ENCODE data around the gene SYT12.
A peak's percentile ranks its signal among the peaks of the same experiment; 100 is the strongest.

SYT12 gene

DNA sequence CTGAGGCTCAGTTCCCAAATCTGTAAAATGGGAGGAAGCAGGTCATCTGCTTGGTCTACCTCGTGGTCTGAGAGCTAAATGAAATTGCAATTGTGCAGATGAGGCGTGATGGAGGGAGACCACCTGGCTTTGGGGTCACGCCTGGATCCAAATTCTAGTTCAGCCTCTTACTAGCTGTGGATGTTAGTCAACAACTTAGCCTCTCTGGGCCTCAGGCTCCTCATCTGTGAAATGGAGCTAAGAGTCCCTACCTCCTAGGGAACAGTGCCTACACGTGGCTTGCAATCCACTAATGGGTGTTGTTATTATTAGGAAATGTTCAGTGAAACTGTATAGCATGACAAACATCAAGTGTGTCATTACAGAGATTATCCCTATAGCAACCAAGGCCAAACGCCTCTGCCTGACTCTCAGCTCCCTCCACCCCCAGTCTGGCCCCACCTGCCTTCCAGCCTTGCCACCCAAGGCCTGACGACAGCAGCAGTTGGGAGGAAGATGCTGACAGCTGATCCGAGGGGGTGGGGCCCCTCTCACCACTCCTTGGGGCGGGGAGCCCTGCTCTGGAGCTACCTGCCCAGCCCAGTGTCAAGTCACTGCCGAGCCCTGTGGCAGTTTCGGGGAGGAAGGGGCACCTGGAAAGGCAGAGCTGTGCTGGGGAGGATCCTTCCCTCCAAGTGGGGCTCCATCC lies 32.0 kb downstream of the SYT12 start:
- FAIRE-seq: no peak

DNA sequence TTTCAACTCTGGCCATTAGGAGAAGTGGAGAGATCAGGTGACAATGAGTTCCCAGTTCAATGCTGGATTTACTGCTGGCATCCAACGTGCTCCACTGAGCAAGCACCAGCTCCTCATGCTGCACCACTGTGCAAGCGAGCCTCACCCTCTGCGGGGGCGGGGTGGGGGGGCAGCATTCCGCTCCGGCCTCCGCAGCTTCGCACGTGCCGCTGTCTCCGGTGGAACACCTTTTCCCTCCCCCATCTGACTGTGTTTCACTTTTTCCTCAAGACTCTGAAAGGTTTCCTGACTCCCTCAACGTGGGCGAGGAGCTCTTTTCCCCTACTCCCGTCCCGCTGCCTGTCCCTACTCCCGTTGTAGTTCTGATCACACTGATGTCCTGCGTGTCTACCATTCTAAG lies 32.9 kb downstream of the SYT12 start:
- FAIRE-seq (no peak), DNase-seq (ENCODE audit: insufficient read length, low spot score) (no peak)

More for the DNA sequence above, 32.0 kb downstream of the SYT12 start:
- no peak for DNase-seq (ENCODE audit: insufficient read length, low spot score)

DNA sequence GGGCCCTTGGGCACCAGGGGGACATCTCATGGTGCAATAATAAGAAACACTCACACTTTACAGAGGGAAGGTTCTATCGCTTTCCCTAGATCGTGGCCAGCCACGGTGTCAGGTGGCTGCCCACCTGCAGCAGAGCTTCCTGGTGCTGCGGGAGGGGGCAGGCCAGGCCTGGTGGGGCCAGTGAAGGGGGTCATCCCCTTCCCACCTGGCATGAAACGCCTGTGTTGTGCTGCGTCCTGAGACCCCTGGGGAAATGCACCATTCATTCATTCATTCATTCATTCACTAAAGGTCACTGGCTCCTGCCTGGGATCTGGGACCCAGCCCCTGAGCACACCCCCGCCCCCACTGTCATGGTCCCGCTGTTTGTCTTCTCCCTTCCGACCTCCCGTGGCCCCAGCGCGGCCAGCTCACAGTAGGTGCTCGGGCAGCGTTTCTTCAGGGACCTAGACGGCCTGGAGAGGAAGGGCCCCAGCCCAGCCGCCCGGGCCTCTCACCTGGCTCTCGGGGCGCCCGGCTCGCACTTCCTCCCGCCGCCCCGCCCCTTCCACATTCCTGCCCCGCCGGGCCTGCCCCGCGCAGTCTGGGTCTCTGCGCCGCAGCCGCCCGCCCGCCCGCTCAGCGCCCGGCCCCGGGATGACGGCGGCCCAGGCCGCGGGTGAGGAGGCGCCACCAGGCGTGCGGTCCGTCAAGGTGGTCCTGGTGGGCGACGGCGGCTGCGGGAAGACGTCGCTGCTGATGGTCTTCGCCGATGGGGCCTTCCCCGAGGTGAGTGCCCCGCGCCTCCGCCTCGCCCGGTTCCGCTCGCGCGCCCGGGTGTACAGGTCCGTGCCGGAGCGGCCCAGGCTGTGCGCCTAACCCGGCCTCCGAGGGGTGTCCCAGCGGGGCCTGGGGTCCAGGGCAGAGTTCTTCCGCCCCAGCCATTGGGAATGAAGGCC lies 33.6 kb downstream of the SYT12 start, which contains the start of gene RHOD:
Gene RHOD, plus strand, starts transcription at position 581 of the 938 bp plus-strand sequence. Its CDS starts 56 bp downstream, at position 637.
- no peak for DNase-seq (ENCODE audit: insufficient read length, low spot score)
- no peak for FAIRE-seq

- DNase-seq (ENCODE audit: insufficient read length, low spot score) (no peak), FAIRE-seq (no peak)
These were observed 34.3 kb downstream of the SYT12 start for GRCh38 chr11:67057205-67057672.

DNA sequence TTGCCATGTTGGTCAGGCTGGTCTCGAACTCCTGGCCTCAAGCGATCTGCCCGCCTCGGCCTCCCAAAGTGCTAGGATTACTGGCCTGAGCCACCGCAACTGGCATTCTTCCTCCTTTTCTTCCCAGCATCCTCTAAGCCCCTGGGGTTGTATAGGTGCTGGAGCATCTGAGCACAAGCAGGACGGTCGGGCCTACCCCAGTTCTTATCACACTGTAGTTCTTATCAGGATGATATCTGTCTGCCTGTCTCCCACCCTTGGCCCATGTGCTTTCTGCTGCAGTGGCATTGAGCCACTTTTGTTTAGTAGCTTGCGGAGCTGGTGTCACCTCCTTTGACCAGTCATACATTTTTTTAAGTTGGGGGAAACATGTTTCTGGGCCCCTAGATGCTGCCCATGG lies 35.6 kb downstream of the SYT12 start:
- no peak for FAIRE-seq
- no peak for DNase-seq (ENCODE audit: insufficient read length, low spot score)

- DNase-seq (ENCODE audit: insufficient read length, low spot score) (no peak), FAIRE-seq (no peak)
These were observed 36.7 kb downstream of the SYT12 start for GRCh38 chr11:67059671-67060070.

DNA sequence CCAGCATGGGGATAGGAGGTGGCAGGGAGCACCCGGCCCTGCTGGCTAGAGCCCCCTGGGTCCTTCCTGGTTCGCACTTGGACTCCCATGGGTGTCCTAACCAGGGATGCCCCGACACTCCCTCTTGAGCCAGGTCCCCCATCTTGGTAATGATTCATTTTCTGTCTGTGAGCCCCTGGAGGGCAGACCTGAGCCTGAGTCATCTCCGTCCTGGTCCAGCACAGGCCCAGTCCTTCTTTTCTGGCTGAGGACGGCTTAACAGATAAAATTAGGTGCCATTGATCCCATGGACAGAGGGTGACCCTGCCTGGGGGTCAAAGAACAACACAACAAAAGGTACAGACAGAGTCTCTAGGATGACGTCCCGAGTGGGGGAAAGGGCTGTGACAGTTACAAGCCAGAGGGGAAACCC lies 37.2 kb downstream of the SYT12 start:
- FAIRE-seq (no peak), DNase-seq (ENCODE audit: insufficient read length, low spot score) (no peak)

DNA sequence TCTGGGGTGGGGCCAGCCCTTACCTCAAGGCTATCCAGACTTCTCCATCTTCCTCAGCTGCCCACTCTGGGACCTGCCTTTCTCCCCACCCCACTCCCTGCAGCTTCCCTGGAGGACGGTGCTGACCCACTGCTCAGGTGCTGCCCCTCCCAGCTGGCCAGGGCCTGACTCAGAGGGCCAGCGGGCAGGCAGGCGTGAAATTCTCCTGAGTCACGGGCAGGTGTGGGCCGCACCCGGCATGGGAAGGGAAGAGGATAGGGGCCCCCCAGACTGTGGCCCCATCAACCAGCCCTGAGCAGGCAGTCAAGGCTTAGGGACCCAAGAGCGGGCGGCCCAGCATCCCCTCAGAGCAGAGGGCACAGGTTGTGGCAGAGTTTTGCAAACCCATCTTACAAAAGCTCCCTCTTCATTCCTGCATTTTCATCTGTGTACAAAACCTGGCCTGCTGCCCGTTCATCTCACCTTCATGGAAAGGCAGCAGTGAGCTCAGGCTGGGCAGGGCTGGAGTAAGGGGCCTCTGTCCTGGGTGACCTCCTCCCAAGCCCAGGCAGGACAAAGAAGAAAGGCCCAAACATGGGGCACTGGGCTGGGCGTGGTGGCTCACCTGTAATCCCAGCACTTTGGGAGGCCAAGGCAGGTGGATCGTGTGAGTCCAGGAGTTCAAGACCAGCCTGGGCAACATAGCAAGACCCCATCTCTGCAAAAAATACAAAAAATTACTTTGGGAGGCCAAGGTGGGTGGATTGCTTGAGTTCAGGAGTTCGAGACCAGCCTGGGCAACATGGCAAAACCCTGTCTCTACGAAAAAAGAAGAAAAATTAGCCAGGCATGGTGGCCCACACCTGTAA lies 39.8 kb downstream of the SYT12 start:
- FAIRE-seq (no peak), DNase-seq (ENCODE audit: insufficient read length, low spot score) (no peak)

DNA sequence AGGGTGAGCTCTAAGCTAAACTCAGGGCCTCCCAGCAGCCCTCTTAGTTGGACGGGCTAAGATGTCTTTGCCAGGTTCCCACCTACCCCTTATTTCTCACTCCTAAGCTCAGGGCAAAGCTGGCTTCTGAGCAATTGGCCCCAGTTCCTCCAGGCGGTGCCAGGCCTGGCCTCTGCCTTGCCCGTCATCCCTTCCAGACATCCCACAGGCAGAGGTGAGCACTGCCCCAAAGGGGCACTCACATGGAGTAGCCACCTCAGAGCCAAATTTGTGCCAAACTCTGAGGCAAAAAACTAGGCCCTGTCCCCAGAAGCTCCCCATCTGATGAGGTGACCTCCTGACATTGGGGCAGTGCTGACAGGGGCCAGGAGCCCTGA lies 43.4 kb downstream of the SYT12 start:
- FAIRE-seq: no peak
- no peak for DNase-seq (ENCODE audit: insufficient read length, low spot score)

DNA sequence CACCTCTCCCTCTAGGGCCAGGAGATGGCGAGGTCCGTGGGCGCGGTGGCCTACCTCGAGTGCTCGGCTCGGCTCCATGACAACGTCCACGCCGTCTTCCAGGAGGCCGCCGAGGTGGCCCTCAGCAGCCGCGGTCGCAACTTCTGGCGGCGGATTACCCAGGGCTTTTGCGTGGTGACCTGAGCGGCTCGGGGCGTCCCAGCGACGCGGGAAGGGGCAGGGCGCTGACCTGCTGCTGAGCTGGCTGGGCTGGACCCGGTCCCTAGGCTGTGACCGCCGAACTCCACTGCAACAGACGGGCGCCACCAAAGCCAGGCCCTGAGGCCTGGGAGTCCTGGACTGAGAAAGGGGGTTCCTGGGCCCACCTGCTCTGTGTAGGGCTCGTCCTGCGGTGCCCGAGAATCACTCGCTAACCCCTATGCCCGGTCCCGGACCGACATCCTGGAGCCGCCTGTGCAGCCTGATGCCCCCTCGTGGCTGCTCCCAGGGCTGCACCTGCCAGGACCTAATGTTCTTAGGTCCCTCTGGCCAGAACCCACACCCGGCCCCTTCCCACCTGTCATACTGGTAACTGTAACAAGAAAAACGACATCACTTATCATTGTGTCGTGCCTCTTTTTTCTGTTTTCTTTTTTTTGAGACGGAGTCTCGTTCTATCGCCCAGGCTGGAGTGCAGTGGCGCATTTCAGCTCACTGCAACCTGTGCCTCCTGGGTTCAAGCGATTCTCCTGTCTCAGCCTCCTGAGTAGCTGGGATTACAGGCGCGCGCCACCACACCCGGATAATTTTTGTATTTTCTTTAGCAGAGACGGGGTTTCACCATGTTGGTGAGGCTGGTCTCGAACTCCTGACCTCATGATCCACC lies 48.7 kb downstream of the SYT12 start:
- DNase-seq (ENCODE audit: insufficient read length, low spot score) (peak; percentile 90), FAIRE-seq (no peak)

GRCh38 chr11:67072295-67072694 lies 49.4 kb downstream of the SYT12 start:
- FAIRE-seq (no peak), DNase-seq (ENCODE audit: insufficient read length, low spot score) (no peak)

GRCh38 chr11:67073908-67074307 lies 51.0 kb downstream of the SYT12 start:
- DNase-seq (ENCODE audit: insufficient read length, low spot score): no peak
- FAIRE-seq: no peak

- FAIRE-seq (no peak), DNase-seq (ENCODE audit: insufficient read length, low spot score) (no peak)
These were observed 53.3 kb downstream of the SYT12 start for GRCh38 chr11:67076202-67076601.

DNA sequence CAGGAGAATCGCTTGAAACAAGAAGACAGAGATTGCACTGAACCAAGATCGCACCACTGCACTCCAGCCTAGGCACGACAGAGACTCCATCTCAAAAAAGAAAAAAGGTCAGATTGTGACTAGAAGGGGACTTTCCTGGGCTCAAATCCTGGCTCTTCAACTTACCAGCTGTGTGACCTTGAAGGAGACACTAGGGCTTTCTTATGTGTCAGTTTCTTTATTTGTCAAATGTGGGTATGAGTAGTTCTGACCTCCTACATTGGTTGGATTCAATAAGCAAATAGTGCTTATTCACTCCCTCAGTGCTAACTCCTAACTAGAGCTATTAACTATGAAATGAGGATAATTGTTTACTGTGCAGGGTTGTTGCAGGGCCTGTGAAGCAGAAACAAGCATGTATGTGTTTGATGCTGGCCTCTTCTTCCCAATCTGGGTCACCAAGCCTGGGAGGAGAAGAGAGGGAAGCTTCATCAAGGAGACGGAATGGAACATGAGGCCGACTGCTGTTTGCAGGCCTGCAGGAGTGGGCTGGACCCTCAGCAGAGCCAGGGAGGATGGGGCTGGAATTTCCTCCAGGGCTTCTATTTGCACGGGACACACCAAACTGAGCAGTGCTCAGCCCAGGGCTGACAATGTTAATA lies 56.3 kb downstream of the SYT12 start:
- no peak for FAIRE-seq
- no peak for DNase-seq (ENCODE audit: insufficient read length, low spot score)

- DNase-seq (ENCODE audit: insufficient read length, low spot score): no peak
- no peak for FAIRE-seq
These were observed 59.3 kb downstream of the SYT12 start for GRCh38 chr11:67082071-67082791.

GRCh38 chr11:67083786-67084366 lies 60.9 kb downstream of the SYT12 start:
- no peak for DNase-seq (ENCODE audit: insufficient read length, low spot score)
- FAIRE-seq: no peak

DNA sequence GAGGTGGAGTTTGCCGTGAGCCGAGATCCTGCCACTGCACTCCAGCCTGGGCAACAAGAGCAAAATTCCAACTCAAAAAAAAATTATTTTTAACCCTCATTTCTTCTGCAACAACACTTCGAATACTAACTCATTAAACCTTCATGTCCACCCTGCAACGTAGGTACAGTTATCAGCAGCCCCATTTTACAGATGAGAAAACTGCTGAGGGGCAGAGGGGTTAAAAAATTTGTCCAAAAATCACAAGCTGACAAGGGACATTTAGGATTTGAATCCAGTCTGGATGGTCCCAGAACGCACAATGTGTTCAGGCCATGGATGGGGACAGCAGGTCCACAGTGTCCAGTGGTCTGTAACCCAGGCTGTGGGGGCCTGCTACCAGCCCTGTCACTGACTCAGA lies 62.7 kb downstream of the SYT12 start:
- no peak for FAIRE-seq
- DNase-seq (ENCODE audit: insufficient read length, low spot score): no peak

DNA sequence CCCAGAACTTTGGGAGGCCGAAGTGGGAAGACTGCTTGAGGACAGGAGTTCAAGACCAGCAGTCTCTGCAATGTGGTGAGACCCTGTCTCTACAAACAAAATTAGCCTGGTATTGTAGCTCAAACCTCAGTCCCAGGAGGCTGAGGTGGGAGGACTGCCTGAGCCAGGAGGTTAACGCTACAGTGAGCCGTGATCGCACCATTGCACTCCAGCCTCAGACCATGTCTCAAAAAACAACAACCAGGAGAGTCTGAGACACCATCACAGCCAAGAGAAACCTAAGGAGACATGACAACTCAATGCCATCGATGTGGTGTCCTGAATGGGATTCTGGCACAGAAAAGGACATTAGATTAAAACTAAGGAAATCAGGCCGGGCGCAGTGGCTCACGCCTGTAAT lies 67.8 kb downstream of the SYT12 start:
- no peak for FAIRE-seq
- DNase-seq (ENCODE audit: insufficient read length, low spot score): no peak

DNA sequence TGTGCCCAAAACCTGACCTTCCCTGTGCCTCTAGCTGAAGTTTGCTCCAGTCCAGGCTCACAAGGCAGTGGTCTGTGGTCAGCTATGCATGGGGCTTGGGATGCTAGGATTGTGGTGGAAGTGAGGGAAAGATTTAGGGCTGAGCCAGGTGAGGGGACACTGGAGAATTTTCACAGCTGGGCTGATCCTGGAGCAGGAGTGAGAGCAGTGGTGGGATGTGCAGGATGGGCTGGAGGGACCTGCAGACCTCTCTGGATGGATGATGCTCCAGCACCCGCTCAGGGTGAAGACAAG lies 72.2 kb downstream of the SYT12 start:
- DNase-seq (ENCODE audit: insufficient read length, low spot score): no peak
- FAIRE-seq: no peak
